SK-N-SH (cell line): Measurements from ENCODE around the gene UBE2C. TPM values are rescaled to one million over a fixed set of nuclear protein-coding genes. Genes with fewer than 3 reads are reported as not detected.

Experiments
- CTCF ChIA-PET: fragments of 300-600, 350-600 bp; formaldehyde crosslinking; extraction: SDS; loops from one replicate; lab custom pipeline; 2021; lab: Yijun Ruan, JAX
- POLR2A ChIA-PET: fragments of 350-600 bp; sonication (Branson Sonifier 250); formaldehyde crosslinking; extraction: SDS; loops from one replicate; lab custom pipeline; 2020; ENCODE audit warnings: antibody characterized with exemption, inconsistent platforms; lab: Yijun Ruan, JAX
- DNase-seq: peaks from one replicate; pipeline ENCODE4 v3.0.0; 2012
- H2AFZ ChIP-seq: fragments of 200-600 bp; sonication (generic); 2 replicates; pipeline ENCODE4 v1.8.1; 2016; ENCODE audit warnings: antibody characterized with exemption, mild to moderate bottlenecking, low read depth
- H3F3A ChIP-seq: fragments of 200-600 bp; sonication (generic); replicated peaks from 2 replicates; pipeline ENCODE3; 2016; ENCODE audit warnings: antibody characterized with exemption, mild to moderate bottlenecking; ENCODE audit not compliant: insufficient read depth
- H3K27ac ChIP-seq, 2 experiments: fragments of 200-500 bp in 1 of 2; fragments of 200-600 bp in 1 of 2; sonication (Bioruptor generic) in 1 of 2; sonication (generic), shearing (Covaris generic) in 1 of 2; 2 replicates each; pipeline versions ENCODE4 v1.5.1 to v1.6.1; 2014 to 2016; ENCODE audit warnings: low read depth in 2 of 2, inconsistent platforms in 1 of 2, low read length in 1 of 2, mild to moderate bottlenecking in 1 of 2, mixed read lengths in 1 of 2
- H3K27me3 ChIP-seq: fragments of 200-600 bp; sonication (generic), shearing (Covaris generic); 2 replicates; pipeline ENCODE4 v1.6.1; 2016; ENCODE audit warnings: mixed run types; ENCODE audit not compliant: insufficient read depth
- H3K36me3 ChIP-seq, 2 experiments: fragments of 200-500 bp in 1 of 2; fragments of 200-600 bp in 1 of 2; sonication (Bioruptor generic) in 1 of 2; sonication (generic) in 1 of 2; replicated peaks in 1 of 2; 2 replicates each; pipeline versions ENCODE3 to v1.5.1; 2014 to 2016; ENCODE audit warnings: low read length in 1 of 2, mild to moderate bottlenecking in 1 of 2; ENCODE audit not compliant: insufficient read depth in 2 of 2, control insufficient read depth in 1 of 2
- H3K4me1 ChIP-seq, 2 experiments: fragments of 200-500 bp in 1 of 2; fragments of 200-600 bp in 1 of 2; sonication (Bioruptor generic) in 1 of 2; sonication (generic), shearing (Covaris generic) in 1 of 2; 2 replicates each; pipeline versions ENCODE4 v1.5.1 to v1.6.1; 2014 to 2016; ENCODE audit warnings: low read depth in 1 of 2, low read length in 1 of 2, mixed run types in 1 of 2; ENCODE audit not compliant: insufficient read depth in 2 of 2, control insufficient read depth in 1 of 2
- H3K4me2 ChIP-seq: fragments of 200-600 bp; sonication (generic), shearing (Covaris generic); 2 replicates; pipeline ENCODE4 v1.6.1; 2017; ENCODE audit warnings: mixed run types
- H3K4me3 ChIP-seq, 2 experiments: fragments of 200-500 bp in 1 of 2; fragments of 200-600 bp in 1 of 2; sonication (Bioruptor generic) in 1 of 2; sonication (generic), shearing (Covaris generic) in 1 of 2; 2 replicates each; pipeline versions ENCODE4 v1.5.1 to v1.8.1; 2014 to 2016; ENCODE audit warnings: low read depth in 2 of 2, inconsistent platforms in 1 of 2, low read length in 1 of 2, mild to moderate bottlenecking in 1 of 2, mixed read lengths in 1 of 2, moderate library complexity in 1 of 2
- H3K79me2 ChIP-seq: fragments of 200-600 bp; sonication (generic); 2 replicates; pipeline ENCODE4 v1.8.1; 2017; ENCODE audit warnings: mild to moderate bottlenecking; ENCODE audit not compliant: insufficient read depth
- H3K9ac ChIP-seq: fragments of 200-600 bp; sonication (generic); 2 replicates; pipeline ENCODE4 v1.6.1; 2017; ENCODE audit warnings: mixed run types
- H3K9me2 ChIP-seq: fragments of 200-600 bp; sonication (generic); 2 replicates; pipeline ENCODE4 v1.6.1; 2017; ENCODE audit warnings: mixed run types
- H3K9me3 ChIP-seq: fragments of 200-600 bp; sonication (generic); 2 replicates; pipeline ENCODE4 v1.6.1; 2017; ENCODE audit warnings: mixed run types, mild to moderate bottlenecking, moderate library complexity
- H4K20me1 ChIP-seq: fragments of 200-600 bp; sonication (generic); 2 replicates; pipeline ENCODE4 v1.6.1; 2017; ENCODE audit warnings: mild to moderate bottlenecking, mixed run types; ENCODE audit not compliant: insufficient read depth
- CTCF ChIP-seq: fragments of 200-600 bp; sonication (generic); IDR thresholded peaks from 2 replicates; pipeline ENCODE4 v1.6.1; 2017; ENCODE audit warnings: antibody characterized with exemption, mild to moderate bottlenecking, moderate library complexity
- EP300 ChIP-seq, 2 experiments: IDR thresholded peaks; 2 replicates each; pipeline versions ENCODE4 v1.4.0 to v1.6.1; 2012; ENCODE audit warnings: borderline replicate concordance in 1 of 2, low read depth in 1 of 2, low read length in 1 of 2
- FOSL2 ChIP-seq: IDR thresholded peaks from 2 replicates; pipeline ENCODE4 v1.4.0; 2012; ENCODE audit warnings: low read depth, mild to moderate bottlenecking, moderate library complexity, borderline replicate concordance
- FOXM1 ChIP-seq: IDR thresholded peaks from 2 replicates; pipeline ENCODE4 v1.4.0; 2012; ENCODE audit warnings: low read depth, mild to moderate bottlenecking
- GABPA ChIP-seq: IDR thresholded peaks from 2 replicates; pipeline ENCODE4 v1.4.0; 2012; ENCODE audit warnings: low read depth, mild to moderate bottlenecking
- GATA2 ChIP-seq: sonication (generic); formaldehyde crosslinking; IDR thresholded peaks from 2 replicates; pipeline ENCODE4 v1.5.0; 2020; ENCODE audit warnings: mild to moderate bottlenecking, missing genetic modification reagents
- JUND ChIP-seq: IDR thresholded peaks from 2 replicates; pipeline ENCODE4 v1.4.0; 2012
- MAX ChIP-seq: IDR thresholded peaks from 2 replicates; pipeline ENCODE4 v1.4.0; 2012; ENCODE audit warnings: low read depth
- MXI1 ChIP-seq: IDR thresholded peaks from 2 replicates; pipeline ENCODE4 v1.6.1; 2012; ENCODE audit warnings: mild to moderate bottlenecking, low read depth, low read length, improper control_type of control experiment
- PBX3 ChIP-seq: IDR thresholded peaks from 2 replicates; pipeline ENCODE4; 2012
- POLR2AphosphoS5 ChIP-seq: IDR thresholded peaks from 2 replicates; pipeline ENCODE4 v1.6.1; 2012; ENCODE audit warnings: low read depth, low read length
- RAD21 ChIP-seq: IDR thresholded peaks from 2 replicates; pipeline ENCODE4 v1.6.1; 2012; ENCODE audit warnings: mild to moderate bottlenecking, low read length
- RCOR1 ChIP-seq: fragments of 150-350 bp; IDR thresholded peaks from 2 replicates; pipeline ENCODE4 v1.6.1; 2017; ENCODE audit warnings: antibody characterized with exemption, low read length
- REST ChIP-seq: IDR thresholded peaks from 2 replicates; pipeline ENCODE4 v1.6.1; 2012; ENCODE audit warnings: mild to moderate bottlenecking, low read depth, low read length, moderate library complexity
- RXRA ChIP-seq: IDR thresholded peaks from 2 replicates; pipeline ENCODE4 v1.4.0; 2012; ENCODE audit warnings: low read depth, mild to moderate bottlenecking, borderline replicate concordance
- SMC3 ChIP-seq: IDR thresholded peaks from 2 replicates; pipeline ENCODE4 v1.6.1; 2012; ENCODE audit warnings: low read depth, low read length, improper control_type of control experiment
- TAF1 ChIP-seq: IDR thresholded peaks from 2 replicates; pipeline ENCODE4 v1.6.1; 2012; ENCODE audit warnings: low read depth, mild to moderate bottlenecking, low read length, moderate library complexity, borderline replicate concordance
- USF1 ChIP-seq: IDR thresholded peaks from 2 replicates; pipeline ENCODE4 v1.4.0; 2012; ENCODE audit warnings: low read depth, borderline replicate concordance
- USF2 ChIP-seq: fragments of 150-350 bp; IDR thresholded peaks from 2 replicates; pipeline ENCODE4 v1.6.1; 2017; ENCODE audit warnings: antibody characterized with exemption, low read length, low read depth, borderline replicate concordance
- YY1 ChIP-seq: IDR thresholded peaks from 2 replicates; pipeline ENCODE4 v1.4.0; 2012; ENCODE audit warnings: low read depth, mild to moderate bottlenecking
- WGBS: methylation state at CpG from one replicate; pipeline ENCODE4 v1.1.6; 2017; ENCODE audit warnings: low lambda C conversion rate; 5-methylcytosine and 5-hydroxymethylcytosine counted together
- polyA plus RNA-seq, 3 experiments: library from polyadenylated mRNA; depleted of rRNA; stranded (reverse); fragments of >200 nt; gene quantifications; 2 replicates each; pipeline ENCODE4 v1.2.3, GENCODE V29; 2012

UBE2C gene
- polyA plus RNA-seq, 1 of the 3 experiments (the other 2 are of a cell fraction): 115 TPM

GRCh38 chr20:45842169-45842812 lies 29.8 kb downstream of the UBE2C start:
- no peaks in the 10 kb centered on the region for H3F3A ChIP-seq
- TF ChIP-seq FOXM1 (no peak), RAD21 (no peak), CTCF (no peak), POLR2AphosphoS5 (no peak), PBX3 (no peak), YY1 (no peak), FOSL2 (no peak), MXI1 (no peak), JUND (no peak), REST (no peak), MAX (no peak), SMC3 (no peak), RCOR1 (no peak), GATA2 (no peak), RXRA (no peak), GABPA (no peak), USF2 (no peak), USF1 (no peak), TAF1 (no peak), EP300 (IDR thresholded peaks at IDR 0.05; ENCODE audit: borderline replicate concordance in 1 of 2, low read depth in 1 of 2, low read length in 1 of 2) (no peak)
- H3K36me3 ChIP-seq: peaks cover 31 to 47% of the 10 kb centered on the region in 2 experiments
- 95% methylated on average over 5 of the region's 5 CpGs for WGBS
- peak overlapping the region in 1 of 2 experiments; percentile 4; a peak in 1 of 4 replicates for H3K27ac ChIP-seq
- no peak for DNase-seq
- H3K9me3 ChIP-seq: no peaks in the 10 kb centered on the region
- H3K4me3 ChIP-seq: no peak overlapping the region
- H3K9me2 ChIP-seq: no peaks in the 10 kb centered on the region
- no peak overlapping the region for H3K9ac ChIP-seq
- no peak overlapping the region for H2AFZ ChIP-seq
- ChIA-PET POLR2A (no interaction called here), CTCF (interaction anchor here (0.6 to 1.9 kb wide), 4 partner anchors 10 to 798 kb away, joined by 3 to 6 read pairs (median 4); no protein-coding TSS in a partner anchor)
- peaks cover 5% of the 10 kb centered on the region for H3K79me2 ChIP-seq
- no peaks in the 10 kb centered on the region for H4K20me1 ChIP-seq
- H3K4me1 ChIP-seq: no peaks in the 10 kb centered on the region; a peak in 1 of 4 replicates
- no peak overlapping the region for H3K4me2 ChIP-seq
- no peaks in the 10 kb centered on the region for H3K27me3 ChIP-seq
